Sigmoid colon (tissue), 7 donors: ENCODE measurements around the gene ATP6V0E2. TPM values are rescaled to one million over a fixed set of nuclear protein-coding genes. Genes with fewer than 3 reads are reported as not detected.

ENCODE experiments used
- DNase-seq: peaks from one replicate; pipeline ENCODE4 v3.0.0-alpha.2; 2019
- H3K27ac ChIP-seq, 4 donors: fragments of 200-600 bp; sonication (generic); one replicate each; pipeline ENCODE4 v1.5.1; 2016 to 2019; ENCODE audit warnings: mild to moderate bottlenecking in 1 of 4
- H3K27me3 ChIP-seq, 3 donors: fragments of 200-600 bp; sonication (generic); one replicate each; pipeline ENCODE4 v1.5.1; 2019; ENCODE audit warnings: mild to moderate bottlenecking in 1 of 3
- H3K36me3 ChIP-seq, 4 donors: fragments of 200-600 bp; sonication (generic); one replicate each; pipeline ENCODE4 v1.5.1; 2016 to 2019
- H3K4me1 ChIP-seq, 4 donors: fragments of 200-600 bp; sonication (generic); one replicate each; pipeline ENCODE4 v1.5.1; 2017 to 2019
- H3K4me3 ChIP-seq, 4 donors: fragments of 200-600 bp; sonication (generic); one replicate each; pipeline ENCODE4 v1.5.1; 2017 to 2019; ENCODE audit warnings: mild to moderate bottlenecking in 2 of 4, moderate library complexity in 1 of 4
- H3K9me3 ChIP-seq, 4 donors: fragments of 200-600 bp in 3 of 4; sonication (generic) in 3 of 4; one replicate each; pipeline versions ENCODE4 v1.5.1 to v1.6.1; 2013 to 2019
- CTCF ChIP-seq, 4 experiments: fragments of 450-650 bp in 3 of 4; fragments of 200-600 bp in 1 of 4; IDR thresholded peaks; one replicate each; pipeline ENCODE4 v1.5.1; 2016 to 2019; ENCODE audit warnings: antibody characterized with exemption in 4 of 4, mild to moderate bottlenecking in 3 of 4, moderate library complexity in 2 of 4
- EP300 ChIP-seq, 4 donors: sonication (generic); formaldehyde crosslinking; IDR thresholded peaks; one replicate each; pipeline ENCODE4 v1.6.1; 2017; ENCODE audit warnings: antibody characterized with exemption in 4 of 4
- POLR2A ChIP-seq, 2 donors: fragments of 450-650 bp; IDR thresholded peaks; one replicate each; pipeline ENCODE4 v1.6.1; 2016; ENCODE audit warnings: antibody characterized with exemption in 2 of 2, mild to moderate bottlenecking in 2 of 2, moderate library complexity in 2 of 2
- POLR2AphosphoS5 ChIP-seq, 4 donors: sonication (generic); formaldehyde crosslinking; IDR thresholded peaks; one replicate each; pipeline ENCODE4 v1.6.1; 2017; ENCODE audit warnings: antibody characterized with exemption in 4 of 4
- WGBS, 2 donors: extraction: QIAGEN DNeasy Blood & Tissue Kit; methylation state at CpG; one replicate each; pipeline ENCODE4 v1.1.7; 2013; 5-methylcytosine and 5-hydroxymethylcytosine counted together
- intact Hi-C: fragments of 100-400 bp; cut with DNase I; formaldehyde crosslinking; loops from one replicate; pipeline ENCODE4 v1.15.1; 2023
- polyA plus RNA-seq, 3 donors: library from polyadenylated mRNA; stranded (reverse); fragments of 200-250 nt; gene quantifications; one replicate each; pipeline ENCODE4 v1.2.3, GENCODE V29; 2013
- total RNA-seq, 4 donors: library from RNA; depleted of rRNA; stranded (reverse); fragments of >200 nt; gene quantifications; one replicate each; pipeline ENCODE4 v1.1.0, GENCODE V29; 2016
- donor health status: healthy with polysubstance abuse.
- donor health status: Bipolar disorder and iron deficiency.
- donor health status: healthy.

ATP6V0E2 gene
- total and polyA plus RNA-seq, 7 donors: 13.2 to 45.5 (median 27.1) TPM

DNA sequence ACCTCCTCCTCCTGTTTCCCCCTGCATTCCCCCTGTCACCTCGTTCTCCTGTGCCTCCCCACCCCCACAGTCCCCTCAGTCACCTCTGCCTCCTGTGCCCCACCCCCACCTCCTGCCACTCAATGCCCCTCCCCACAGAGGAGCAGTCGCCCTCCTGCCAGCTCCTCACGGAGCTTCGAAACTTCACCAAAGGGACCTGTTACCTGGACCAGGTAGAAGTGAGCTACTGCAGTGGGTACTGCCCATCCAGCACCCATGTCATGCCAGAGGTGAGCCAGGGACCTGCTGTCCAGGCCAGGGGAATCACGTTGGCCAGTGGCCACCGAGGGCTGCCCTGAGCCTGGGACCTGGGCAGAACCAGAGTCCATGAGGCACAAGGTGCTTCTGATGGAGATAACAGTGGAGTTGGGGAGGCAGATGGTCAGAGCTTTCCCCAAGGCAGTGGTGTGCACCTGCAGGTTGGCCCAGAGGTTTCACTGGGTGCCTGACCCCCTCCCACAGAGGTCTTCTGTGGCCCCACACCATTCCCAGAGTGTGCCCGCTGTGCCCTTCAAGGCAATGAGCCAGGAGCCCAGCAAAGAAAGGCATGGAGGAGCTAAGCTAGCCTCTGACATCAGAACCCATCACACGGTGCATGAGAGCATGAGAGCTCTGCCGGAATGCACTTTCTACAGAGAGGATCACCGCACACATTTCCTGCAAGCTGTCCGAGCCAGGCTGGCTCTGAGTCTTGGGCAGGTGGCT is 42.6 kb upstream of the ATP6V0E2 start:
- no peaks in the 10 kb centered on the region for H3K4me1 ChIP-seq
- TF ChIP-seq POLR2AphosphoS5 (IDR thresholded peaks at IDR 0.05) (no peak), CTCF (IDR thresholded peaks at IDR 0.05) (no peak), POLR2A (IDR thresholded peaks at IDR 0.05) (no peak), EP300 (IDR thresholded peaks at IDR 0.05) (no peak)
- WGBS, 2 donors: 38 to 64% methylated on average over 11 of the region's 11 CpGs
- H3K9me3 ChIP-seq: no peaks in the 10 kb centered on the region
- H3K27ac ChIP-seq: no peak overlapping the region
- peak; percentile 52 for DNase-seq
- no peak overlapping the region for H3K4me3 ChIP-seq
- H3K36me3 ChIP-seq: no peaks in the 10 kb centered on the region
- intact Hi-C loops: no loop called here
- peaks cover 0 to 11% (median 0%) of the 10 kb centered on the region in 3 donors for H3K27me3 ChIP-seq

DNA sequence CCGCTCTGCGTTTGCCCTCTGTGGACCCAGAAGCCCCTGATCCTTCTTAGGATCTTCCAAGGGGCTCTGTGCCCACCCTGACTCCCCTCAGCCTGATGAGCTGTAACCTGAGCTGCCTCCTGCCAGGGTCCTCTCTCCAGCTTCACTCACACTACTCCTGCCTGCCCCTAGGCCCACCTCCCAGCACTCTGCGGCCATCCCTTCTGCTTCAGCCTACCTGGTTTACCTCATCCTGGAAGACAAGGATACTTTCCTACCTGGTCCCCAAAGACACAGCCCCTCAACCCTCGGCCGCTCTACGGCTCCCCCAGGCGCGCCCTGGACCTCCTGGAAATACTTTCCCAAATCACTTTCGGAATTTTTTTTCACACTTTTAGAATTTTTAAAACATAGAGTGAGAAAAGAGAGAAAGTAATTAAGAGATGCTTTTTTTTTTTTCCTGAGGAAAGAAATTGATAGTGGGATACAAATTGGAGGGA is 42.0 kb upstream of the ATP6V0E2 start:
- WGBS, 2 donors: 79 to 82% methylated on average over 9 of the region's 9 CpGs
- intact Hi-C loops: no loop called here

DNA sequence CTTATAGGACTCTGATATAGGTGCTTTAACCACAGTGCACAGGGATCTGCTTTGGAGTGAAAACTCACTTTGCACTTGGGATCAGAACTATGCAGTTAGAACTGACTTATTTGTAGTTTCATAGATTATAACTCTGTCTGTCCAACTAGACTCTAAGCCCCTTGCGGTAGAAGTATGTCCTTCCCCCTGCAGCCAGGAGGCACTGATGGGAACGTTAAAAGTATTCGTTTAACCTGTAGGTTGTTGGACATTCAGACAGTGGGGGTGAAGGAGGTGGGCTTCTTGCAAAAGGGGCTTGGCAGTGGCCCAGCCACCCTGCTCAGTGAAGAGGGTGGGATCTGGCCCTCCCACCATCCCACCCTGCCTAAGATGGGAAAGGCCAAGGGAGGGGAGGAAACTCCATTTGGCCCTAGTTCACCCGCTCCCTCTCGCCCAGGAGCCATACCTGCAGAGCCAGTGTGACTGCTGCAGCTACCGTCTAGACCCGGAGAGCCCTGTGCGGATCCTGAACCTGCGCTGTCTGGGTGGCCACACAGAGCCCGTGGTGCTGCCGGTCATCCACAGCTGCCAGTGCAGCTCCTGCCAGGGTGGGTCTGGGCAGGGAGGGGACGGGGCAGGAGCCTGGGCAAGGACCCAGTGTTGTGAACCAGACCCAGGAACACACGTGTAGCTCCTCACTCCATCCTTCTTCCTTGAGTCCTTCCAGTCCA is 41.3 kb upstream of the ATP6V0E2 start:
- no peak for TF ChIP-seq CTCF (IDR thresholded peaks at IDR 0.05)
- no peak for TF ChIP-seq POLR2A (IDR thresholded peaks at IDR 0.05)
- TF ChIP-seq EP300 (IDR thresholded peaks at IDR 0.05): no peak
- TF ChIP-seq POLR2AphosphoS5 (IDR thresholded peaks at IDR 0.05): no peak
- H3K27me3 ChIP-seq: peaks cover 0 to 11% (median 0%) of the 10 kb centered on the region in 3 donors
- H3K27ac ChIP-seq: no peak overlapping the region
- WGBS, 2 donors: 64 to 74% methylated on average over 13 of the region's 13 CpGs
- H3K9me3 ChIP-seq: no peaks in the 10 kb centered on the region
- peak; percentile 47 for DNase-seq
- H3K4me3 ChIP-seq: no peak overlapping the region
- intact Hi-C loops: no loop called here
- peaks cover 0 to under 1% (median 0%) of the 10 kb centered on the region in 4 donors for H3K4me1 ChIP-seq
- H3K36me3 ChIP-seq: no peaks in the 10 kb centered on the region

More for the DNA sequence above, 42.0 kb upstream of the ATP6V0E2 start:
- no peaks in the 10 kb centered on the region for H3K9me3 ChIP-seq
- DNase-seq: peak; percentile 55
- H3K4me3 ChIP-seq: no peak overlapping the region
- H3K4me1 ChIP-seq: no peaks in the 10 kb centered on the region
- no peak overlapping the region for H3K27ac ChIP-seq
- H3K27me3 ChIP-seq: peaks cover 0 to 11% (median 0%) of the 10 kb centered on the region in 3 donors
- TF ChIP-seq POLR2AphosphoS5 (IDR thresholded peaks at IDR 0.05): no peak
- no peak for TF ChIP-seq CTCF (IDR thresholded peaks at IDR 0.05)
- TF ChIP-seq EP300 (IDR thresholded peaks at IDR 0.05): no peak
- no peak for TF ChIP-seq POLR2A (IDR thresholded peaks at IDR 0.05)
- no peaks in the 10 kb centered on the region for H3K36me3 ChIP-seq

DNA sequence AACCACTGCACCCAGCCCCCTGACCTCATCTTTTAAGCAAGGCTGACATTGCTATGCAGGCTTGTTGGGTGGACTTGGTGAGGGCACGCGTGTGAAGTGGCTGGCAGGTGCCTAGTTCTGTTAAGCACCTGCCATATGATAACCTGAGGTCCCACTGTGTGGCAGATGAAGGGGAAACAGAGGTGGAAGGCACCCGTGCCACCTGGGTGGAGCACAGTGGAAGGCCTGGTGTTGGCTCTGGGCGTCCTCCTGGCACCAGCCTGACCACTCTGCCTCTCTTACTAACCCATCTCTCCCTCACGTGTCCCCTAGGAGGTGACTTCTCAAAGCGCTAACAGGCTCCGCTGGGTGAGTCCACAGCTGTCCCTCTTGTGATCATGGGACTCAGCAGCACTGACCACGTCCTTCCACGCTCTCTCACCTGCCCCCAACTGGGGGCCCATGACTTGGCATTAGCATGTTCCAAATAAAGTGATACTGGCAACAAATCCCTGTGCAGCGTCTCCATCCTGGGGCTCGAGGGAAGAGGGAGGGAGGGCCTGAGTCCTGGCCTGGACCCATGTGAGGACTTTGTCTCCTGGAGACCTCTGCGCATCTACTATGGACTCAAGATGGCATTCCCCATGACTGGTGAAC is 40.2 kb upstream of the ATP6V0E2 start:
- TF ChIP-seq POLR2A (IDR thresholded peaks at IDR 0.05) (no peak), EP300 (IDR thresholded peaks at IDR 0.05) (no peak), CTCF (IDR thresholded peaks at IDR 0.05) (no peak), POLR2AphosphoS5 (IDR thresholded peaks at IDR 0.05) (no peak)
- peaks cover 0 to 5% (median 3%) of the 10 kb centered on the region in 4 donors for H3K4me1 ChIP-seq
- no peaks in the 10 kb centered on the region for H3K9me3 ChIP-seq
- H3K4me3 ChIP-seq: no peak overlapping the region
- DNase-seq: peak; percentile 42
- no peaks in the 10 kb centered on the region for H3K36me3 ChIP-seq
- intact Hi-C loops: no loop called here
- 84 to 85% methylated on average over 12 of the region's 12 CpGs for WGBS, 2 donors
- peaks cover 0 to 11% (median 0%) of the 10 kb centered on the region in 3 donors for H3K27me3 ChIP-seq
- H3K27ac ChIP-seq: no peak overlapping the region
